Common myeloid progenitor, CD34-positive (primary cell): ENCODE measurements around the gene GZMM.

ENCODE experiments used
- CTCF ChIA-PET: fragments of 350-600 bp; sonication (Branson Sonifier 250); formaldehyde crosslinking; loops from one replicate; lab custom pipeline; 2021; ENCODE audit warnings: antibody characterized with exemption; lab: Charles Lee
- POLR2A ChIA-PET: fragments of 350-600 bp; sonication (Branson Sonifier 250); formaldehyde crosslinking; loops from one replicate; lab custom pipeline; 2021; ENCODE audit warnings: antibody characterized with exemption; lab: Charles Lee
- DNase-seq, 3 donors: peaks; one replicate each; pipeline versions ENCODE4 v3.0.0 to v3.0.0-alpha.2; 2013
- H3K27ac ChIP-seq, 2 experiments: 1 replicate in 1 of 2; 2 replicates in 1 of 2; pipeline ENCODE4 v1.7.0; 2013; ENCODE audit warnings: inconsistent platforms in 2 of 2, low read length in 2 of 2, mild to moderate bottlenecking in 2 of 2, low read depth in 1 of 2, moderate library complexity in 1 of 2; ENCODE audit not compliant: severe bottlenecking in 2 of 2, insufficient read depth in 1 of 2, poor library complexity in 1 of 2
- H3K27me3 ChIP-seq, 5 experiments: replicated peaks in 2 of 5; 1 replicate in 3 of 5; 2 replicates in 2 of 5; pipeline versions ENCODE4 v1.6.1 to v1.7.0; 2013; ENCODE audit warnings: low read length in 4 of 5, mild to moderate bottlenecking in 2 of 5, moderate library complexity in 2 of 5, inconsistent platforms in 1 of 5; ENCODE audit not compliant: insufficient read depth in 5 of 5, control insufficient read depth in 4 of 5
- H3K36me3 ChIP-seq, 4 experiments: 1 replicate in 2 of 4; 2 replicates in 2 of 4; pipeline versions ENCODE4 v1.6.1 to v1.7.0; 2013; ENCODE audit warnings: low read length in 3 of 4, control low read depth in 1 of 4, mild to moderate bottlenecking in 1 of 4; ENCODE audit not compliant: control insufficient read depth in 4 of 4, insufficient read depth in 4 of 4
- H3K4me1 ChIP-seq, 4 experiments: 1 replicate in 3 of 4; 2 replicates in 1 of 4; pipeline versions ENCODE4 v1.6.1 to v1.7.1; 2013; ENCODE audit warnings: low read length in 3 of 4, mild to moderate bottlenecking in 3 of 4, control low read depth in 1 of 4, inconsistent platforms in 1 of 4, moderate library complexity in 1 of 4; ENCODE audit not compliant: control insufficient read depth in 4 of 4, insufficient read depth in 4 of 4; ENCODE audit errors: control extremely low read depth in 1 of 4
- H3K4me3 ChIP-seq, 7 experiments: 1 replicate in 4 of 7; 2 replicates in 3 of 7; pipeline versions ENCODE4 v1.5.1 to v1.7.0; 2013; ENCODE audit warnings: mild to moderate bottlenecking in 7 of 7, low read length in 6 of 7, moderate library complexity in 6 of 7, inconsistent platforms in 2 of 7, low read depth in 2 of 7, control low read depth in 1 of 7; ENCODE audit not compliant: insufficient read depth in 4 of 7, control insufficient read depth in 1 of 7; ENCODE audit errors: extremely low read depth in 1 of 7
- H3K9me3 ChIP-seq, 5 experiments: 1 replicate in 4 of 5; 2 replicates in 1 of 5; pipeline versions ENCODE4 v1.6.1 to v1.7.1; 2013; ENCODE audit warnings: low read length in 4 of 5, mild to moderate bottlenecking in 2 of 5, inconsistent platforms in 1 of 5, low read depth in 1 of 5, moderate library complexity in 1 of 5; ENCODE audit not compliant: control insufficient read depth in 4 of 5, insufficient read depth in 2 of 5; ENCODE audit errors: control extremely low read depth in 1 of 5
- WGBS: methylation state at CpG from one replicate; pipeline ENCODE4 v1.1.5; 2013; ENCODE audit not compliant: insufficient coverage; 5-methylcytosine and 5-hydroxymethylcytosine counted together

GZMM gene

GRCh38 chr19:512547-513365 is 31.1 kb upstream of the GZMM start:
- peak in 2 of 3 donors; percentile 33 to 51 for DNase-seq
- Histone ChIP-seq H3K4me3 (peak overlapping the region in 1 of 7 experiments; percentile 11), H3K27me3 (no peaks in the 10 kb centered on the region), H3K9me3 (no peaks in the 10 kb centered on the region), H3K4me1 (peaks cover 0 to 28% (median 26%) of the 10 kb centered on the region in 4 experiments), H3K27ac (no peak overlapping the region), H3K36me3 (peaks cover 0 to 15% (median 11%) of the 10 kb centered on the region in 4 experiments)
- 82% methylated on average over 43 of the region's 62 CpGs for WGBS
- POLR2A ChIA-PET: no interaction called here
- CTCF ChIA-PET: interaction anchor here (4.3 kb wide), 1 partner anchor 18 kb away, joined by 56 read pairs; the partner anchor contains the start of gene CDC34

- no peak overlapping the region for H3K27ac ChIP-seq
- no peak overlapping the region for H3K4me3 ChIP-seq
- no peaks in the 10 kb centered on the region for H3K27me3 ChIP-seq
- H3K9me3 ChIP-seq: no peaks in the 10 kb centered on the region
- H3K4me1 ChIP-seq: peaks cover 0 to 20% (median 18%) of the 10 kb centered on the region in 4 experiments
- WGBS: 98% methylated on average over 10 of the region's 10 CpGs
- CTCF ChIA-PET: no interaction called here
- H3K36me3 ChIP-seq: peaks cover 0 to 15% (median 11%) of the 10 kb centered on the region in 4 experiments
- no peak for DNase-seq
- POLR2A ChIA-PET: no interaction called here
Observed at GRCh38 chr19:513368-514165, 30.3 kb upstream of the GZMM start.

GRCh38 chr19:514166-514663 is 29.6 kb upstream of the GZMM start:
- WGBS: 96% methylated on average over 8 of the region's 9 CpGs
- ChIA-PET POLR2A (no interaction called here), CTCF (no interaction called here)
- Histone ChIP-seq H3K27me3 (peaks cover 0 to under 1% (median 0%) of the 10 kb centered on the region in 5 experiments), H3K4me3 (no peak overlapping the region), H3K27ac (no peak overlapping the region), H3K36me3 (peaks cover 0 to 13% (median 8%) of the 10 kb centered on the region in 4 experiments), H3K4me1 (peaks cover 0 to 22% (median 19%) of the 10 kb centered on the region in 4 experiments), H3K9me3 (no peaks in the 10 kb centered on the region)
- DNase-seq: no peak

GRCh38 chr19:517721-518597 is 25.9 kb upstream of the GZMM start:
- 42% methylated on average over 5 of the region's 10 CpGs for WGBS
- DNase-seq: no peak
- no peak overlapping the region for H3K27ac ChIP-seq
- ChIA-PET POLR2A (no interaction called here), CTCF (interaction anchor here (1.0 kb wide), 1 partner anchor 13 kb away, joined by 3 read pairs; no protein-coding TSS in a partner anchor)
- H3K4me3 ChIP-seq: no peak overlapping the region
- H3K9me3 ChIP-seq: peaks cover 0 to 13% (median 8%) of the 10 kb centered on the region in 5 experiments
- H3K36me3 ChIP-seq: peaks cover 0 to 11% (median 2%) of the 10 kb centered on the region in 4 experiments
- peaks cover 0 to 7% (median 2%) of the 10 kb centered on the region in 4 experiments for H3K4me1 ChIP-seq
- peaks cover 0 to 3% (median 0%) of the 10 kb centered on the region in 5 experiments for H3K27me3 ChIP-seq

GRCh38 chr19:518598-519231 is 25.1 kb upstream of the GZMM start:
- H3K4me3 ChIP-seq: peak overlapping the region in 2 of 7 experiments; percentile 28 to 43
- DNase-seq: peak in 2 of 3 donors; percentile 48 to 51
- peaks cover 0 to 3% (median 0%) of the 10 kb centered on the region in 5 experiments for H3K27me3 ChIP-seq
- H3K27ac ChIP-seq: no peak overlapping the region
- 34% methylated on average over 52 of the region's 58 CpGs for WGBS
- CTCF ChIA-PET: interaction anchor here (0.7 to 1.0 kb wide), 2 partner anchors 12 to 67 kb away, joined by 3 read pairs; no protein-coding TSS in a partner anchor
- peaks cover 0 to 7% (median 2%) of the 10 kb centered on the region in 4 experiments for H3K4me1 ChIP-seq
- peaks cover 0 to 10% (median 2%) of the 10 kb centered on the region in 4 experiments for H3K36me3 ChIP-seq
- POLR2A ChIA-PET: no interaction called here
- peaks cover 0 to 13% (median 8%) of the 10 kb centered on the region in 5 experiments for H3K9me3 ChIP-seq

- Histone ChIP-seq H3K4me3 (peak overlapping the region in 1 of 7 experiments; percentile 43), H3K27ac (no peak overlapping the region), H3K36me3 (peaks cover 0 to 3% (median 0%) of the 10 kb centered on the region in 4 experiments), H3K27me3 (peaks cover 0 to 3% (median 0%) of the 10 kb centered on the region in 5 experiments), H3K9me3 (peaks cover 0 to 13% (median 8%) of the 10 kb centered on the region in 5 experiments), H3K4me1 (peaks cover 0 to 7% (median 2%) of the 10 kb centered on the region in 4 experiments)
- no peak for DNase-seq
- POLR2A ChIA-PET: no interaction called here
- CTCF ChIA-PET: interaction anchor here (0.7 to 1.0 kb wide), 3 partner anchors 9 to 67 kb away, joined by 3 to 5 read pairs (median 3); no protein-coding TSS in a partner anchor
- 94% methylated on average over 40 of the region's 45 CpGs for WGBS
Observed at GRCh38 chr19:519449-519865, 24.4 kb upstream of the GZMM start.
